Body of pancreas (tissue), 4 donors: ENCODE data around the gene ABCC4. TPM values are rescaled to one million over a fixed set of nuclear protein-coding genes. Genes with fewer than 3 reads are reported as not detected.
A peak's percentile ranks its signal among the peaks of the same experiment; 100 is the strongest.

Experiments used
- ATAC-seq: fragments of 150-250 bp; one replicate; pipeline ENCODE4 v1.9.1; 2016
- DNase-seq, 4 donors: peaks; one replicate each; pipeline ENCODE4 v3.0.0-alpha.2; 2019
- H3K27ac ChIP-seq, 4 donors: fragments of 200-600 bp; sonication (generic); 1 replicate in 3 of 4; 2 replicates in 1 of 4; pipeline versions ENCODE4 v1.5.1 to v1.6.1; 2016 to 2019; ENCODE audit warnings: mild to moderate bottlenecking in 1 of 4, mixed read lengths in 1 of 4, moderate library complexity in 1 of 4
- H3K27me3 ChIP-seq, 2 donors: fragments of 200-600 bp; sonication (generic); one replicate each; pipeline ENCODE4 v1.6.0; 2016; ENCODE audit warnings: mild to moderate bottlenecking in 1 of 2
- H3K36me3 ChIP-seq, 2 donors: fragments of 200-600 bp; sonication (generic); replicated peaks in 1 of 2; 2 replicates each; pipeline ENCODE4 v1.5.1; 2016; ENCODE audit warnings: low read depth in 2 of 2; ENCODE audit not compliant: insufficient read depth in 1 of 2
- H3K4me1 ChIP-seq: fragments of 200-600 bp; sonication (generic); one replicate; pipeline ENCODE4 v1.6.0; 2016
- H3K4me3 ChIP-seq, 2 donors: fragments of 200-600 bp; sonication (generic); 1 replicate in 1 of 2; 2 replicates in 1 of 2; pipeline ENCODE4 v1.5.1; 2016 to 2019
- H3K9me3 ChIP-seq, 3 donors: fragments of 200-600 bp; sonication (generic); 1 replicate in 2 of 3; 2 replicates in 1 of 3; pipeline ENCODE4 v1.5.1; 2016
- POLR2A ChIP-seq, 3 donors: fragments of 450-650 bp; IDR thresholded peaks; one replicate each; pipeline ENCODE4 v1.6.1; 2016; ENCODE audit warnings: antibody characterized with exemption in 3 of 3, mild to moderate bottlenecking in 2 of 3
- WGBS, 2 donors: methylation state at CpG; one replicate each; pipeline ENCODE4 v1.1.5; 2017; 5-methylcytosine and 5-hydroxymethylcytosine counted together
- intact Hi-C: fragments of 100-400 bp; cut with DNase I; formaldehyde crosslinking; loops from one replicate; pipeline ENCODE4 v1.15.1; 2023
- total RNA-seq, 2 donors: library from RNA; depleted of rRNA; stranded (reverse); fragments of >200 nt; gene quantifications; one replicate each; pipeline ENCODE4 v1.1.0, GENCODE V29; 2016
- TF ChIP-seq, protein P1 (sequence below), 7 experiments: fragments of 450-650 bp in 4 of 7; fragments of 200-600 bp in 3 of 7; sonication (generic) in 3 of 7; IDR thresholded peaks; one replicate each; pipeline ENCODE4 v1.5.1; 2016 to 2019; ENCODE audit warnings: antibody characterized with exemption in 7 of 7

ABCC4 gene
- total RNA-seq, 2 donors from 2014 or later, result 5.4 to 6.6 TPM

DNA sequence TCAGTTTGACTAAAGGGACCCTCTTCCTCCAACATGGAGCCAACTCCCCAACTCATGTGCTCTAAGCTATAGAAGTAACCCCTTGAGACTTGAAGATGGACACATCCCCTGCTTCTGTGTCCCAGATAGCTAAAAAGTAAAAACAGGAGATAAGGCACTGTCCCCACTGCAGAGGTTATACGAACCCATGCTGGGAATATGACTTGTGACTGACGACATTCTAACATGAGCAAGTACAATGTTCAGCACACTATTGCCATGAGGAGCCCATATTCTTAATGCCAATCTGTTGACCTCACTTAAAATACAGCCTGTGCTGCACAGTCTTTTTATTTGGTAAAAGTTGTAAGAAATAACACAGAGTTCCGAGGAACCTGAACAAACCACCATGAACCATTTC, 71.4 kb downstream of the ABCC4 start:
- WGBS, 2 donors, result 78 to 91% methylated on average over 3 of the region's 3 CpGs
- Histone ChIP-seq H3K36me3 (no peaks in the 10 kb centered on the region), H3K27me3 (no peaks in the 10 kb centered on the region), H3K27ac (no peak overlapping the region), H3K9me3 (no peaks in the 10 kb centered on the region), H3K4me1 (peaks cover 4% of the 10 kb centered on the region), H3K4me3 (no peak overlapping the region)
- no peak for ATAC-seq
- DNase-seq, result no peak
- intact Hi-C loops, result no loop called here
- TF ChIP-seq POLR2A (IDR thresholded peaks at IDR 0.05), result no peak
- TF ChIP-seq, protein P1, sequence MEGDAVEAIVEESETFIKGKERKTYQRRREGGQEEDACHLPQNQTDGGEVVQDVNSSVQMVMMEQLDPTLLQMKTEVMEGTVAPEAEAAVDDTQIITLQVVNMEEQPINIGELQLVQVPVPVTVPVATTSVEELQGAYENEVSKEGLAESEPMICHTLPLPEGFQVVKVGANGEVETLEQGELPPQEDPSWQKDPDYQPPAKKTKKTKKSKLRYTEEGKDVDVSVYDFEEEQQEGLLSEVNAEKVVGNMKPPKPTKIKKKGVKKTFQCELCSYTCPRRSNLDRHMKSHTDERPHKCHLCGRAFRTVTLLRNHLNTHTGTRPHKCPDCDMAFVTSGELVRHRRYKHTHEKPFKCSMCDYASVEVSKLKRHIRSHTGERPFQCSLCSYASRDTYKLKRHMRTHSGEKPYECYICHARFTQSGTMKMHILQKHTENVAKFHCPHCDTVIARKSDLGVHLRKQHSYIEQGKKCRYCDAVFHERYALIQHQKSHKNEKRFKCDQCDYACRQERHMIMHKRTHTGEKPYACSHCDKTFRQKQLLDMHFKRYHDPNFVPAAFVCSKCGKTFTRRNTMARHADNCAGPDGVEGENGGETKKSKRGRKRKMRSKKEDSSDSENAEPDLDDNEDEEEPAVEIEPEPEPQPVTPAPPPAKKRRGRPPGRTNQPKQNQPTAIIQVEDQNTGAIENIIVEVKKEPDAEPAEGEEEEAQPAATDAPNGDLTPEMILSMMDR (IDR thresholded peaks at IDR 0.05), result no peak

DNA sequence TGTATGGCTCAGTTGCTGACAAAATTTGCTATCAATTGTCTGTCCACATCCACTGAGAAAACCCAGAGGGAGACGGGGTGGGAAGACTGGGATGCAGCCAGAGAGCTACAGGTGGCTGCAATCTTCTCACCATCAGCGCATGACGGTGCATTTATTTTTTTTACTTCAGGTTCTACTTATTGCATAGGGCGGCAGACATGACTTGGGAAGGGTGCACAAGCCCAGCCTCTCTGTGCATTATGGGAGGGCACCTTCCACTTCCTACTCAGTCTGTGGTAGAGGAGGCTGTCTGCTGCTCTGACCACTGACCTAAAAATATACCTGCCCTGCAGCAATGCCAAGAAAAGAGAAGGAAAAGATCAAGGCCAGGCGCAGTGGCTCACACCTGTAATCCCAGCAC, 73.1 kb downstream of the ABCC4 start:
- Histone ChIP-seq H3K4me1 (peaks cover 4% of the 10 kb centered on the region), H3K4me3 (no peak overlapping the region), H3K27ac (no peak overlapping the region), H3K9me3 (no peaks in the 10 kb centered on the region), H3K27me3 (no peaks in the 10 kb centered on the region), H3K36me3 (no peaks in the 10 kb centered on the region)
- TF ChIP-seq, protein P1 (IDR thresholded peaks at IDR 0.05), result no peak
- no peak for TF ChIP-seq POLR2A (IDR thresholded peaks at IDR 0.05)
- DNase-seq (no peak), ATAC-seq (no peak)
- WGBS, 2 donors, result 82% methylated on average over 5 of the region's 5 CpGs
- intact Hi-C loops, result no loop called here

DNA sequence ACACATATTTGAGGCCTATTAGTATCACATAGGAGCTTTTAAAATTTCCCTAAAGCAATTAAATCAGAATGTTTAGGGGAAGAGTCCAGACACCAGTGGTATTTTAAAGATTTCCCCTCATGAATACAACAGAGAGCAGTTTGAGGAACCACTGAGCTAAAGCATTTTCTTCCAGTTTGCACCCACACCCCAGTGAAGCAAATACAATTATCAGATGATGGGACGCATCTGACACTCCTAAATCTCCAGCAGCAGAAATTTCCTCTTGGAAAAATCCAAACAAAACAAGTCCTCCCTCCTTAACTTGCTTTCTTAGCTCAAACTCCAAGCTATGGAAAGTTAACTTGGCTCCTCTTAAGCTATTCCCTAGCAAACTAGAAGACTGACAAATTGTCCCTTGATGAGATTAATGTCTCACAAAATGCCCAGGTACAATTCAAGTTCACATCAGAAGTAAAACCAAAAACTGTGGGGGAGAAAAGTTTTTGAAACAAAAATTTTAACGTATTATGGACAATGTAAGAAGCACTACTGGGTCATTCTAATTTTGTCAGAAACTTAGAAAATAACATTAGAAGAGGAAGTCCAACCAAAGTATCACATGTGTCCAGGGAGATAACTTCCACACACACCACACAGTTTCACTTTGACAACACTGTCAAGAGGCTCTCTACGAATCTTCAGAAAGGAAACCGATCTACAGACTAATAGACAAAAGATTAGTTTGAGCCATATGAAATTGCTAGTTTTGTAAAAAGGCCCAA, 74.1 kb downstream of the ABCC4 start:
- ATAC-seq (no peak), DNase-seq (no peak)
- 70 to 79% methylated on average over 4 of the region's 4 CpGs for whole genome bisulfite sequencing, 2 donors
- Histone ChIP-seq H3K4me3 (no peak overlapping the region), H3K9me3 (no peaks in the 10 kb centered on the region), H3K36me3 (no peaks in the 10 kb centered on the region), H3K27ac (peak overlapping the region in 1 of 4 donors; percentile 20), H3K27me3 (no peaks in the 10 kb centered on the region), H3K4me1 (peaks cover 4% of the 10 kb centered on the region)
- intact Hi-C loops, result no loop called here
- TF ChIP-seq, protein P1 (IDR thresholded peaks at IDR 0.05), result no peak
- TF ChIP-seq POLR2A (IDR thresholded peaks at IDR 0.05), result no peak

GRCh38 chr13:95226476-95226875, 74.8 kb downstream of the ABCC4 start:
- no peak for DNase-seq
- H3K36me3 ChIP-seq, result no peaks in the 10 kb centered on the region
- WGBS, 2 donors, result 80 to 82% methylated on average over 5 of the region's 5 CpGs
- no peaks in the 10 kb centered on the region for H3K9me3 ChIP-seq
- no peak for TF ChIP-seq POLR2A (IDR thresholded peaks at IDR 0.05)
- TF ChIP-seq, protein P1 (IDR thresholded peaks at IDR 0.05), result no peak
- H3K4me3 ChIP-seq, result no peak overlapping the region
- intact Hi-C loops, result no loop called here
- peaks cover 4% of the 10 kb centered on the region for H3K4me1 ChIP-seq
- ATAC-seq, result no peak
- no peaks in the 10 kb centered on the region for H3K27me3 ChIP-seq
- H3K27ac ChIP-seq, result no peak overlapping the region

GRCh38 chr13:95226050-95226449, 75.2 kb downstream of the ABCC4 start:
- TF ChIP-seq, protein P1 (IDR thresholded peaks at IDR 0.05), result no peak
- no peak for TF ChIP-seq POLR2A (IDR thresholded peaks at IDR 0.05)
- ATAC-seq (no peak), DNase-seq (no peak)
- Histone ChIP-seq H3K27me3 (no peaks in the 10 kb centered on the region), H3K4me3 (no peak overlapping the region), H3K27ac (no peak overlapping the region), H3K9me3 (no peaks in the 10 kb centered on the region), H3K4me1 (peaks cover 4% of the 10 kb centered on the region), H3K36me3 (no peaks in the 10 kb centered on the region)
- intact Hi-C loops, result no loop called here
